ENCODE measurements around the gene SP5. TPM values are rescaled to one million over a fixed set of nuclear protein-coding genes. Genes with fewer than 3 reads are reported as not detected.
"Not testable (repeated sequence)": the region's sequence is repeated elsewhere in the genome, so short reads cannot be mapped to it uniquely, and the experiment has no call there.

SP5 gene
- total RNA-seq: 0.82 TPM

DNA sequence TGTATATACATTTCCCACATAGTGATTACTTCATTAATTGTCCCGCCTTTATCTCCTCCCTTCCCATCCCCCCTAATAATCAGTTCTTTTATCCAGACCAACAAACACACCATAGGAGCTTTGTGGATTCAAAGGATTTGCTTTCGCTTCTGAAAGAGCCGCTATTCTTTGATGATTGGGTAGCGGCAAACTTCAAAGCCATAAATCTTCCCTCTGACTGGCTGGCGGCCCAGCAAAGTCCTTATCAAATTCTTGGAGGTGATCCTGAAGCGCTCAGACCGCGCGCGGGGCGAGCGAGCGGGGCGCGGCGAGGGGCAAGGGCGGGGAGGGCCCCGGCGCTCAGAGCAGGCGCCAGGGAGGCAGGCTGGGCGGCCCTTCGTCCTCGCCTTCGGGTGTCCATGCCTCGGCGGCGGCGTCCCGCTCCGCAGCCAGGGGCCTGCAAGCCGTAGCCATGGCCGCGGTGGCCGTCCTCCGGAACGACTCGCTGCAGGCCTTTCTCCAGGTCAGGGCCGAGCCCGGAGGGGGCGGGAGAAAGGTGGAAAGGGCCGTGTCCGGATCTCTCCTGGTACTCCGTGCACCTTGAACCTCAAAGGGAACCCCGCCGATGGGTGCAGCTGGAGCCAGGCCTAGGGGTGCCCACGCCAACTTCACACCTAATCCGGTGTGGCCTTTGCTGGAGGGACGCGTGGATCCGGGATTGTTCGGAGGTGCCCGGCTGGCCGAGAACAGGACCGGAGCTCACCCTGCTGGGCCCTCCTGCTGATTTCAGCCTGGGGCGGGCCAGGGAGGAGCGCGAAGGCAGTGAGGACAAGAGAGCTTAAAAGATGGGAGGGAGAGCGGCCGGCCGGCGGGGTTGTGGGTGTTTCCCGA is at the start of gene SP5:
SP5 (plus strand) TSS at position 276 of the 870 bp plus-strand sequence; CDS start at position 452, 176 bp downstream.
- DNase-seq (ENCODE audit: low spot score in 2 of 2) (peak; percentile 40 to 53), FAIRE-seq (no peak)

DNA sequence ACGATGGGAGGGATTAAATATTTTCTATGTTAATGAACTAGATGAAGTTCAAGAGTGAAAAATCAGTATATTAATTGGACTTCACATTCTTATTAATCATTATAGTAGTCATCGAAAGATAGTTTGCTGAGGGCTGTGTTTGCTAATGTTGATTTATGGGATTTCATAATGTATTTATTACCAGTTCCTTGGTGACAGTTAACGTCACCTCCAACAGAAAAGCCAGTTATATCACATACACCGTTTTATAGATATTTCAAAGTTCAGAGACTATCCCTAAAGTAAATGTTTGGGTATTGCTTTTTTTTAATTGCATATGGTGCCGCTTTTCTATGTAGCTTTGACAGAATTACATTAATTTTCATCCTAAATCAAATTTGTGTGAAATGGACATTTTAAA is 49.4 kb upstream of the SP5 start:
- no peak for FAIRE-seq
- no peak for DNase-seq (ENCODE audit: low spot score in 2 of 2)

DNA sequence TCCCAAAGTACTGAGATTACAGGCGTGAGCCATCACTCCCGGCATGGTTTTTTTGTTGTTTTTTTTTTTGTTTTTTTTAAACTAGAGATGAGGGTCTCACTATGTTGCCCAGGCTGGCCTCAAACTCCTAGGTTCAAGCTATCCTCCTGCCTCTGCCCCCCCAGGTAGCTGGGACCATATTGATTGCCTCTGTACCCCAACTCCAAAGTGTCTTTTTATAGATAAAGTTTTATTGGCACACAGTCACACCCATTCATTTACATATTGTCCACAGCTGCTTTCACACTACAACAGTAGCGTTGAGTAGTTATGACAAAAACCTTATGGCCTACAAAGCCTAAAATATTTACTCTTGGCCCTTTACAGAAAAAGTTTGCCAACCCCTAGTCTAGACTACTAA is 45.2 kb upstream of the SP5 start:
- FAIRE-seq (no peak), DNase-seq (ENCODE audit: low spot score in 2 of 2) (no peak)

DNA sequence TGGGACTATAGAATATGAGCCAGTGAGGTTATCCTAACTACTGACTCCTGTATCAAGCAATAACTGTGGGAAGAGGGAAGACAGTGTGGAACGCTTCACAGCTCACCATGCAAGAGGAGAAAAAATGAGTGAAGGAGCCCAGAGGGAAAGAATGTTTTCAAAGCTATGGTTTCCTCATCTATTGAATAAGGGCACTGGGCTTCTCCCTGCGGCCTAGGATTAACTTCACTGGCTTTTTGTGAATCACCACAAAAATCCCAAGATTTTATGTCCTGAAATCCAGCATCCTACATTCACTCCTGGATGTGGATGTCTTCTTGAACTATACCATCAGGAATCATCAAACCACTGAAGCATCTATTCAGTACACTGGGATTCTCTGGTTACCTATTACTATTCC is 44.5 kb upstream of the SP5 start:
- no peak for DNase-seq (ENCODE audit: low spot score in 2 of 2)
- no peak for FAIRE-seq

DNA sequence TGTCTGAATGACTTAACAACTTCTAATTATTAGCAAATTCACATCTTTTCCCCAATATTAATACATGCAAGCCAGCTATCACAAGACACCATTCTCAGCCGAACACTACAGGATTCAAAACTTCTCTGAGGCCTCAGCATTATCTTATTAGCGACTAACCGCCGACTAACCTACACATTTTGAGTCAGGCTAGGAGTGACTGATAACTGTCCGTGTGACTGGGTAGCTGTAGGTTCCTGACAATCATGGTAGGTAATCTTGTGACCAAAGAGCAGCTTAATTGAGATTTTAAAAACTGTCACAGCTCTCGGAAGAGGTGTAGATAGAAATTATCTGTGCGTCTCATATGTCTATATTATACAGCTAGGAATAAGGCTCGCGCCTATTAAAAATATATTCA is 44.1 kb upstream of the SP5 start:
- FAIRE-seq (no peak), DNase-seq (ENCODE audit: low spot score in 2 of 2) (no peak)

DNA sequence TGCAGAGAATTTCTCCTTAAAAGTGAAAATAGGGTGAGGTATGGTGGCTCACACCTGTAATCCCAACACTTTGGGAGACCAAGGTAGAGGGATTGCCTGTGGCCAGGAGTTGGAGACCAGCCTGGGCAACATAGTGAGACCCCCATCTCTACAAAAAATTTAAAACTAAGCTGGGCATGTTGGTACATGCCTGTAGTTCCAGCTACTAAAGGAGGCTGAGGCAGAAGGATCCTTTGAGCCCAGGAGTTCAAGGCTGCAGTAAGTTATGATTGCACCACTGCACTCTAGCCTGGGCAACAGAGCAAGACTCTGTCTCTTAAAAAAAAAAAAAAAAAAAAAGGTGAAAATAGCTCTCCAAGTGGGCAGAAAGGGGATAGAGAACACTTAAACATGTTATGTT is 40.9 kb upstream of the SP5 start:
- FAIRE-seq; DNase-seq (ENCODE audit: low spot score in 2 of 2): not testable (repeated sequence)

DNA sequence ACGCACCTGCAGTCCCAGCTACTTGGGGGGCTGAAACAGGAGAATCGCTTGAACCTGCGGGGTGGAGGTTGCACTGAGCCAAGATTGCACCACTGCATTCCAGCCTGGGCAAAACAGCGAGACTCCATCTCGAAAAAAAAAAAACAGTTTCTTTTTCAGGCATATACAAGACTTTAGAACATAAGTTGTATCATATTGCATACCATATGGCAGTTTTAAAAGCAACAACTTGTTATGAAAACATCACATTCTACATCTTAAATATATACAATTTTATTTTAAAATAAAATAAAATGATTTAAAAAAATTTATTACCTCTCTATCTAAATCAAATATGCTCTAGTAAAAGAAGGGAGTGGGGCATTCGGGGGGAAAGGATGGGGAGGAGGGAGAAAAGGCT is 39.4 kb upstream of the SP5 start:
- DNase-seq (ENCODE audit: low spot score in 2 of 2) (no peak), FAIRE-seq (no peak)

DNA sequence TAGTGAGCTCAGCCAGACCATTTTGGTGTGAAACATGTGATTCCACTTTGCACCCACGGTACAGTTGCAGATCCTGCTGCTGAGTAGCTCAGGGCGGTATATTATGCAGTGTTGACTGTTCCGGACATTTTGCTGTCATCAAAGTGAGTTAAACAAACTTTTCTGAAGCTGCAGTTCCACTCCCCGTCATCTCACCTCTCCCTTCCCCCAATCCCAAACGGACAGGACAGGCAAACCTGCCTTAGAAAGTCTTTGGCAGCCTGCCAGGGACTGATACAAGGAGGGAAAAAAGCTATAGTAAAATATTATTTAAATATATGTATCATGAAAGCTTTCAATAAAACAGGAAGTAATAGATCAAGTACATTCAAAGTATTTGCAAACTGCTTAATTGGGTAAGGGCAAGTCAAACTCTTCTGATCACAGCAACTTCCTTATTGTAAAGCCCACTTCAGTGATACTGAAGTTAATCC is 35.5 kb upstream of the SP5 start:
- FAIRE-seq: no peak
- no peak for DNase-seq (ENCODE audit: low spot score in 2 of 2)

DNA sequence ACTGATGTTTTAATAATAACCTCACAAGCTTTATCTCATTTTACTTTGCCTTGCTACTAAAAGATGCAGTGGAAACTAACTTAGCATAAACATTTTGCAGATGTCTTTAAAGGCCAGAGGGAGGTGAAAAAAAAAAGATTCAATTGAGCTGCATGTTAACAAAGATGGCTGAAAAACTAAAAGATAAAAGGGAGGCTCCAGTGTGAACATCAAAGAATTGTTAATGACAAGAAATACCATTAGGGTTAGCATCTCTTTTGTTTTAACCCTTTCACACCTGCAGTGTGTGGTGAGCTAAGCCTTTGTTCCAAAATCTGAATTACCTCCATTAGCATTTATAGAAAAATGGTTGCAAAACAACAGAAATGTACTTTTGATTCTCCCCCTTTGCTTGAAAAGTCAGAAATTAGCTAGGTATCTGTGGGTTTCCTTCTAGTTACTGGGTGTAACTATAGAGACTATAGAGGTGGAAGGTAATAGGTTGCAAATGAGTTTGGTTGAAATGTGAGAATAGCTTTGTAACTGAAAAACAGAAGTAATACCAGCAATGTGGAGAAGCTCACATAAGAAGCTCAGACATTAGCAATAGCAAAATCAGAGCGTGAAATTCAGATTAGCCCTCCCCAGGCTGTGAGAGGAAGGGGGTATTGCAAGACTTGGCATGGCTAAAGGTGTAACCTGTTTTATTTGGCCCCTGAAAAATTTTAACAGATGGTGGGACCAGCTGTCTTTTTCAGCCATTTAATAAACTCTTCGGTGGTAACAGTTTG is 34.8 kb upstream of the SP5 start:
- DNase-seq (ENCODE audit: low spot score in 2 of 2): no peak
- no peak for FAIRE-seq

DNA sequence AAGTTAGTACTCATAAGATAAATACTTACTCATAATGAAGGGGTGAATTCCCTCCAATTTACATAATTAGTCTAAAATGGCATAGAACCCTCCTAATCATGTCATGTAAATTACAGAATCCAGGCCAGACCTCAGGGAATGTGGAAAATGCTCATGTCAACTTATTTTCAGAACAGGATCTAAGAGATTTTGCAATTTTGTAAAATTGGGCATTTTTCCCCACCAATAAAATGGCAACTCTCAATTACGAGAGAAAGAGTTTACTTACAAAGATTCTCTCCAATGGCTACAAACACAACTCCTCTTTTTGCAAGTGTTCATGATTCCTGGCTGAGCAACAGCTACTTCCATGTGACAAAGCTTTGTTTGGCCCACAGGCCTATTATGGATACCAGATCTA is 33.8 kb upstream of the SP5 start:
- DNase-seq (ENCODE audit: low spot score in 2 of 2) (no peak), FAIRE-seq (no peak)

DNA sequence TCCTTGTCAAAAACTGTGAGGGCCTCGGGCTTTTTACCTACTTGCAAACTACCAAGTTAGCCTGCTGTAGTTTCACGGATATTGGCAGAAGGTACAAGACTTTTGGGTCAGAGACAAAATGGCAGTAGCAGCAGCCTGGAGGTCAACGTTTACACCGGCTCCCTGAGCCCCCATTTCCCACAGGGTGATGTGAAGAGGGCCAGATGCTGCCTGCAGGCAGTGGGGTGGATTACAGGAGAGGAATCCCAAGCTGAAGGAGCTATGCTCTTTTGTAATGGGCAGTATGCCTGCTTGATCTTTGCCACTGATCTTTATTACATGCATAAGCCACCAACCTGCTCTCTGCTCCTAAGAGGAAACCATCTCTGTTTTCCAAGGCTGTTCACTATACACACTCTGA is 29.5 kb upstream of the SP5 start:
- FAIRE-seq (no peak), DNase-seq (ENCODE audit: low spot score in 2 of 2) (no peak)

DNA sequence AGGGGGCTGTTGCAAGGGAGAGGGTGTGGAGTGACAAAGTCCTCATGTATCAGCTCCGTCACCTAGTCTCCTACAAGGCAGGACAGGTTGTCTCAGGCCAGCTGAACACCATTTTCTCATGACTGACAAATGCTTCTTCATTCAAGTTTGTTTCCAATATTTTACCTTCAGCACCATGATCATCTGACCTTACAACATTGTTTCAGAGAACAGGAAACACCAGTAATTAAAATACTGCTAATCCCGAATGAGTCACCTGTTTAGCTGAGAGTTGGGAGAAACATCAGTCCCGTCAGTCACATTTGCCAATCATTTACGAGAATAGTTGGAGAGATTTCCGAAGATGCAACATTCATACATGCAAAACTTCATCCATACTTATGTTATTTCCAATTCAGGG is 25.7 kb upstream of the SP5 start:
- DNase-seq (ENCODE audit: low spot score in 2 of 2) (no peak), FAIRE-seq (no peak)

DNA sequence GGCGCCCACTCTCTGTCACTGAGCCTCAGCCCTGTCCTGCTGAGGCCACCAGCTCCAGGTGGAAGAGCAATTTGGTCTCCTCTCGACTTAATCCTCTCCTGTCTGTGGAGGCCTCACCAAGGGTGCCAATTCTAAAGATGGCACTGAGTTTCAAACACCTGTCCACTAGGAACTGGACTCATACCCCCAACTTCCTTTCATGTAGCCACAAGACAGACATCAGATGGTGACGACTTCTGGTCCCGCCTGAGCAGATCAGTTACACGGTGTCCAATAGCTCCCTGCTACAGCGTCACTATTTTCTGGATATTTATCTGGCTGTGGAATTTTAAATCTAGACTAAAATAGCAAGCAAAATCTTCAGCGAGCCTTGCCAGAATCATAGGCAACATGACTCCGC is 24.5 kb upstream of the SP5 start:
- DNase-seq (ENCODE audit: low spot score in 2 of 2) (no peak), FAIRE-seq (no peak)

DNA sequence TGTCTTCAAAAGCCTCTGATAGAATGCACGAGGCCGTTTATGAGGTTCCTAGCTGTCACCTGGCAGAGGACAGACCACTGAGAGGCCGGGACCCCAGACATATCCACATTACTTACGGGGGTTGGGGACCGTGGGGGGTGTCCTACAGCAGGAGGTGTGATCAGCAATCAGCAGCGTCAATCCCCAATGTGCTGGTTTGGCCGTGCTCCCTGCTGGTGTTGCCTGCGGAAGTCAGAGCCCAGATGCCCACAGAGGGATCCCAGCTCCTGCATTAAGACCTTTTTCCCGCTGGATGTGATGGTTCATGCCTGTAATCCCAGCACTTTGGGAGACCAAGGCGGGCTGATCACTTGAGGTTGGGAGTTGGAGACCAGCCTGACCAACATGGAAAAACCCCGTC is 20.8 kb upstream of the SP5 start:
- no peak for DNase-seq (ENCODE audit: low spot score in 2 of 2)

DNA sequence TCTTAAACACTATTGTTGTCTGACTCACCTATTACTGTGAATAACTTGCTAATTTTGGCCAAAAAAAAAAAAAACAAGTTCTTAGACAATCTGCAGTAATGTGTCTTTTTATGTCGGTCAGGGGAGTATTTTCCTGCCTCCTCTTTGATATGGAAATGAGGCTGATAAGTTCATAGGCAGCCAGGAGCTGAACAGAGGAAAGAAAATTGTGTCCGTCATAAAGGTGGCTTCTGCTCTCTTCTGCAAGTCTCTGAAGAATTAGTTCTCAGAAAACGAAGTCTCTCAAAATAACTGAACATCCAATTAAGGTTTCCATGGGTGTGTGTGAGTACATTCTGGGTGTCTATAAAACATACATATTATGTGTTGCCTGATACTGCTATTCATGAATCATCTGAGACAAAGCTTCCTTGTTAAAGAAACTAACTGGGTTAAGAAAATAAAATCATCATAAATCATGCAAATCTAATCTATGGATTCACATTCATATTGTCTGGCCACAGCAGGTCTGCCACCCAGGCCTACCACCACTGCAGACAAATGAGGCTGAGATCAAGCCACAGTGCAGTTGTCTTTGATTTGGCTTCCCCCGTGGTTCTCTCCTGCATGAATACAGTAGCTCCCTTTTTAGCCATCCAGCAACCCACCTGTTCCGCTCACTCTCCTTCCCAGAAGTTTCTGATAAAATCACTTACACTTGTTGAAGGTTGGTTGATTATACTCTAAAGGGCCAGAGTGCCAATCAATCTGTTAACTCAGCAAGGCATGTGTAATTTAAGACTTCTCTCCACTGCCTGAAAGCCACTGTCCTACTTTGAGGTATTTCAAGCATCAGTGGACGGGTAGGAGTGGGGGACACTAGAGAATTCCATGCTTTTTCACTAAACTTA is 19.4 kb upstream of the SP5 start:
- FAIRE-seq: no peak

More for the DNA sequence above, 20.8 kb upstream of the SP5 start:
- no peak for FAIRE-seq

DNA sequence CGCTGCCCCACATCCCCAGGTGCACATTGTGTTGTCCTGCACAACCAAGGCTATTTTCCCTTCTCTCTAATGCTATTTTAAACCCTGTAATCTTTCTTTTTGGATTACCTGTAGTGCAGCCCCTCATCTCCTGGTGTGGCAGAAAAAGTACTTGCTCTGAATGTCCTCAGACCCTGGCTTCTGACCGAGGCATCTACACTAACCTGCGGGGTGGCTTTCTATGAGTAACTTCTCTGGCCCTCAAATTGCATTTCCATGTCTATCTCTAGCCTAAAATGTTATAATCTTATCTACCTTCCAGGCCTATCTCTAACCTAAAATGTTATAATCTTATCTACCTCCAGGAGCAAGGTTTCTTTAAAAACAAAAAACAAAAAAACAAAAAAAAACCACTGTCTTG is 18.2 kb upstream of the SP5 start:
- no peak for DNase-seq (ENCODE audit: low spot score in 2 of 2)
- FAIRE-seq: no peak

More for the DNA sequence above, 19.4 kb upstream of the SP5 start:
- DNase-seq (ENCODE audit: low spot score in 2 of 2): no peak

DNA sequence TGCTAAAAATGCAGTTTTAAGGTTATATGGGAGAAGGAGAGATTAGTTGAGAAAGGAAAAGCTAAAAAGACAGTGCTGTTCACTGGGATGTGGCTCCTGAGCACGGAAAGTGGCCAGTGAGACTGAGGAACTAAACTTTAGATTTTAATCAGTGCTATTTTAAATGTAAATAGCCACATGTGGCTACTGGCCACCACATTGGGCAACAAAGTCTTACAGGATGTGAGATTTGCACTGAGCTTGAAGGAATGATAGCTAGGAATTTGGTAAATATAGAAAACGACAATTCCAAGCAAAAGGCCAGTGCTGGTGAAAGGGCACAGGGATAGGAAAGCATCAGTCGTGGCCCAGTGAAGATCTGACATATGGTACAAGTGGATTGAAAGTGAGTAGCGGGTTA is 14.1 kb upstream of the SP5 start:
- FAIRE-seq (no peak), DNase-seq (ENCODE audit: low spot score in 2 of 2) (no peak)

DNA sequence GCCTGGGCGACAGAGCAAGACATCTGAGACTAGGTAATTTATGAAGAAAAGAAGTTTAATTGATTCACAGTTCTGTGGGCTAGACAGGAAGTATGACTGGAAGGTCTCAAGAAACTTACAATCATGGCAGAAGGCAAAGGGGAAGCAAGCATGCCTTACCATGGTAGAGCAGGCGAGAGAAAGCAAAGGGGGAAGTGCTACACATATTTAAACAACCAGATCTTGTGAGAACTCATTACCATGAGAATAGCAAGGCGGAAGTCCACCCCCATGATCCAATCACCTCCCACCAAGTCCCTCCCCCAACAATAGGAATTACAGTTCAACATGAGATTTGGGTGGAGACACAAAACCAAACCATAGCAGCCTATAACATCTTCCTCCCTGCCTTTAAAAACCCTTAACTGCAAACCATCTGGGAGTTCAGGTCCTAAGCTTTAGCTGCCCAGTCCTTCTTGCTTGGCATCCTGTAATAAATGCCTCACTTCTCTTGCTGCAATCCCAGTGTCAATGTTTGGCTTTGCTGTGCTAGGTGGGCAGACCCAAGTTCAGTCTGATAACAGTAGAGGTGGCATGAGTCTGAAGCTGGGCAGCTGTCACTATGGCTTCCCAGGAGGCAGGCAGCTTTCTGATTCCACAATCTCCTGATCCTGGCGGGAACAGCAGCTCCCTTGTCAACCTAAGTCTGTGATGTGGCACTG is 11.2 kb upstream of the SP5 start:
- FAIRE-seq (no peak), DNase-seq (ENCODE audit: low spot score in 2 of 2) (no peak)

DNA sequence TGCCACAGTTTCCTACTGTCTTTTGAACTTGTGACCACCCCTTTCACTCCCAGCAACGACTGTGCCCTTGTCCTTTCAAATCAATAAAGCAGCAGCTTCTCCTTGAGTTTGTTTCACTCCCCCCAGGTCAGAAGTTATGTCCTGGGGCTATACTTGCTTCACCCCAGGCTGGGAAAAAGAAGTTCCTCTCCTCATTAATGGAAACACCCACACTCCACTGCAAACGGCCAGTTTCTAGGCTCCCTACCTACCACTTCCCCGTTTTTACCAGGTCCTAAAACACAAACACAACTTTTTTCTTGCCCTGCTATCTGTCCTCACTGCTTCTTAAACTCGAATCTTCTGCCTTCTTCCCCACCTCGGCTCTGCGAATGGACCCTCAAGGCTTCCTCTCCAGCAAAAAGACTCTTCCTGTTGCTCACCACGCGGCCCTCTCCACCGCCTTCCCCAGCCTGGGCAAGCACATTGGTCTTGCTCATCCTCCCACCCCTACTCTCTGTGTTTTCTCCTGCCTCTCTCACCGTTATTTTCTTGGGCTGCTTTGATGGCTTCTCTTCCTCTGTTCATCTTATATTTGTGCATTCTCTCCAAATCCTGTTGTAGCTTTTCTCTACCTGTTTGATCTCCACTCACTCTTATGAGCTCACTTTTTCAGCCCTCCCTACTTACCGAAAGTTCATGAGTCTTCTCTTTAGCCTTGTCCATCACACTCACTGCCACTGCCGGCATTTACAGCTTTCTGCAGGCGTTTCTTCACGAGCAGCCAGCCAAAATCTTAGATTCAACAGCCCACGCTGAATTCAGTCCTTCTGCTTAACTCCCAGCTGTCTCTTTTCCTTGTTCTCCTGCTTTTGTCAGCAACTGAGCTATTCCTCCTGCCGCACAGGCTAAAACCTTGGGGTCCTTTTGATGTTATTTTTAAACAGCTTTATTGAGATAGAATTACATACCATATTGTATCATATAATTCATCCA is 7.0 kb upstream of the SP5 start:
- DNase-seq (ENCODE audit: low spot score in 2 of 2) (no peak), FAIRE-seq (no peak)

All from frontal cortex (tissue), 4 donors.